Measurements from ENCODE around the gene RAB6A.

GRCh38 chr11:73632996-73633395 lies 127.9 kb downstream of the RAB6A start:
- TF ChIP-seq MAX (IDR thresholded peaks at IDR 0.05) (no peak), CTCF (IDR thresholded peaks at IDR 0.05; ENCODE audit: control extremely low read depth in 1 of 3, insufficient read depth in 1 of 3, low read depth in 1 of 3, low read length in 3 of 3) (no peak), RAD21 (IDR thresholded peaks at IDR 0.05 in 1 of 2, conservative IDR thresholded peaks at IDR 0.05 in 1 of 2; ENCODE audit: low read depth in 2 of 2, low read length in 2 of 2) (no peak), RFX5 (IDR thresholded peaks at IDR 0.05; ENCODE audit: borderline replicate concordance, low read depth, low read length) (no peak), POLR2A (IDR thresholded peaks at IDR 0.05; ENCODE audit: control extremely low read depth in 1 of 2, low read depth in 2 of 2, low read length in 2 of 2) (no peak), BACH1 (IDR thresholded peaks at IDR 0.05; ENCODE audit: low read length) (no peak), FOSL1 (IDR thresholded peaks at IDR 0.05; ENCODE audit: insufficient read depth, low read depth, low read length) (no peak)

Data from H1 (cell line).